Spinal cord (tissue), 10 donors: Measurements from ENCODE around the gene VKORC1. TPM values are rescaled to one million over a fixed set of nuclear protein-coding genes. Genes with fewer than 3 reads are reported as not detected.

Experiments used
- DNase-seq, 6 donors: peaks; one replicate each; pipeline versions ENCODE4 v3.0.0 to v3.0.0-alpha.2; 2013 to 2015; ENCODE audit warnings: low spot score in 6 of 6, low read depth in 4 of 6
- H3K27ac ChIP-seq: one replicate; pipeline ENCODE4 v1.5.1; 2013; ENCODE audit warnings: low read depth, low read length, control low read depth
- H3K27me3 ChIP-seq: one replicate; pipeline ENCODE4 v1.6.1; 2013; ENCODE audit warnings: low read length; ENCODE audit not compliant: control insufficient read depth, insufficient read depth
- H3K36me3 ChIP-seq: one replicate; pipeline ENCODE4 v1.6.1; 2013; ENCODE audit warnings: low read length; ENCODE audit not compliant: control insufficient read depth, insufficient read depth
- H3K4me1 ChIP-seq: one replicate; pipeline ENCODE4 v1.6.1; 2013; ENCODE audit warnings: low read length; ENCODE audit not compliant: control insufficient read depth, insufficient read depth
- H3K4me3 ChIP-seq: one replicate; pipeline ENCODE4 v1.5.1; 2013; ENCODE audit warnings: low read depth, low read length, control low read depth
- H3K9me3 ChIP-seq: one replicate; pipeline ENCODE4 v1.6.1; 2013; ENCODE audit warnings: low read length; ENCODE audit not compliant: control insufficient read depth, insufficient read depth
- WGBS: methylation state at CpG from one replicate; pipeline ENCODE4 v1.1.5; 2013; ENCODE audit warnings: missing lambda C conversion rate; ENCODE audit not compliant: insufficient coverage; 5-methylcytosine and 5-hydroxymethylcytosine counted together
- polyA plus RNA-seq, 2 donors: library from polyadenylated mRNA; unstranded; fragments of 120-200 nt; gene quantifications; one replicate each; pipeline ENCODE4 v1.2.1, GENCODE V29; 2013; ENCODE audit not compliant: insufficient read length in 2 of 2
- total RNA-seq, 2 donors: library from RNA; depleted of rRNA in 1 of 2; stranded (reverse); fragments of 120-200 nt in 1 of 2; fragments of >200 nt in 1 of 2; gene quantifications; one replicate each; pipeline versions ENCODE4 v1.2.3 to v1.2.4, GENCODE V29; 2013 to 2014
- donor health status: healthy.

Gene VKORC1
- total and polyA plus RNA-seq, 4 donors = 60.0 to 111 (median 86.8) TPM

DNA sequence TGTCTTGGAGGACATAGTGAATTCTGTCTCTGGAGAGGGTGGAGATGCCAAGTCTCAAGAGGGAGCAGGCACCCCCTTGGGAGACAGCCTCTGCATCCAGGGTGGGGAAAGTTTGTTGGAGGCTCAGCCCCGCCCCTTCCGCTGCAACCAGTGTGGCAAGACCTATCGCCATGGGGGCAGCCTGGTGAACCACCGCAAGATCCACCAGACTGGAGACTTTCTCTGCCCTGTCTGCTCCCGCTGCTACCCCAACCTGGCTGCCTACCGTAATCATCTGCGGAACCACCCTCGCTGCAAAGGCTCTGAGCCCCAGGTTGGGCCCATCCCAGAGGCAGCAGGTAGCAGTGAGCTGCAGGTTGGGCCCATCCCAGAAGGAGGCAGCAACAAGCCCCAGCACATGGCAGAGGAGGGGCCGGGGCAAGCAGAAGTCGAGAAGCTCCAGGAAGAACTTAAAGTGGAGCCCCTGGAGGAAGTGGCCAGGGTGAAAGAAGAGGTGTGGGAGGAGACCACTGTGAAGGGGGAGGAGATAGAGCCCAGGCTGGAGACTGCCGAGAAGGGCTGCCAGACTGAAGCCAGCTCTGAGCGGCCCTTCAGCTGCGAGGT, 15.2 kb downstream of the VKORC1 start:
- peaks cover 88% of the 10 kb centered on the region for H3K36me3 ChIP-seq
- no peak overlapping the region for H3K4me3 ChIP-seq
- DNase-seq = no peak
- WGBS = 86% methylated on average over 13 of the region's 13 CpGs
- H3K27ac ChIP-seq = no peak overlapping the region
- no peaks in the 10 kb centered on the region for H3K9me3 ChIP-seq
- H3K4me1 ChIP-seq = peaks cover 27% of the 10 kb centered on the region
- H3K27me3 ChIP-seq = no peaks in the 10 kb centered on the region

DNA sequence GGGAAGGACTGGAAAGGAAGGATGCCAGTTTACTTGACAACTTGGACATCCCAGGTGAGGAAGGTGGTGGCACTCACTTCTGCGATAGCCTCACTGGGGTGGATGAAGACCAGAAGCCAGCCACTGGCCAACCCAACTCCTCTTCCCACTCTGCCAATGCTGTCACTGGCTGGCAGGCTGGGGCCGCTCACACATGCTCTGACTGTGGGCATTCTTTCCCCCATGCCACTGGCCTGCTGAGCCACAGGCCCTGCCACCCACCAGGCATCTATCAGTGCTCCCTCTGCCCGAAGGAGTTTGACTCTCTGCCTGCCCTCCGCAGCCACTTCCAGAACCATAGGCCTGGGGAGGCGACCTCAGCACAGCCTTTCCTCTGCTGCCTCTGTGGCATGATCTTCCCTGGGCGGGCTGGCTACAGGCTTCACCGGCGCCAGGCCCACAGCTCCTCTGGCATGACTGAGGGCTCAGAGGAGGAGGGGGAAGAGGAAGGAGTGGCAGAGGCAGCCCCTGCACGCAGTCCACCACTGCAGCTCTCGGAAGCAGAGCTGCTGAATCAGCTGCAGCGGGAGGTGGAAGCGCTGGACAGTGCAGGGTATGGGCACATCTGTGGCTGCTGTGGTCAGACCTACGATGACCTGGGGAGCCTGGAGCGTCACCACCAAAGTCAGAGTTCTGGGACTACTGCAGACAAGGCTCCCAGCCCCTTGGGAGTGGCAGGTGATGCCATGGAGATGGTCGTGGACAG, 15.8 kb downstream of the VKORC1 start:
- Histone ChIP-seq H3K27me3 (no peaks in the 10 kb centered on the region), H3K4me3 (no peak overlapping the region), H3K4me1 (peaks cover 29% of the 10 kb centered on the region), H3K36me3 (peaks cover 82% of the 10 kb centered on the region), H3K27ac (no peak overlapping the region), H3K9me3 (no peaks in the 10 kb centered on the region)
- DNase-seq = no peak
- WGBS = 94% methylated on average over 15 of the region's 15 CpGs

GRCh38 chr16:31077592-31078396, 16.8 kb downstream of the VKORC1 start:
- WGBS = 93% methylated on average over 30 of the region's 30 CpGs
- Histone ChIP-seq H3K9me3 (no peaks in the 10 kb centered on the region), H3K27me3 (no peaks in the 10 kb centered on the region)

DNA sequence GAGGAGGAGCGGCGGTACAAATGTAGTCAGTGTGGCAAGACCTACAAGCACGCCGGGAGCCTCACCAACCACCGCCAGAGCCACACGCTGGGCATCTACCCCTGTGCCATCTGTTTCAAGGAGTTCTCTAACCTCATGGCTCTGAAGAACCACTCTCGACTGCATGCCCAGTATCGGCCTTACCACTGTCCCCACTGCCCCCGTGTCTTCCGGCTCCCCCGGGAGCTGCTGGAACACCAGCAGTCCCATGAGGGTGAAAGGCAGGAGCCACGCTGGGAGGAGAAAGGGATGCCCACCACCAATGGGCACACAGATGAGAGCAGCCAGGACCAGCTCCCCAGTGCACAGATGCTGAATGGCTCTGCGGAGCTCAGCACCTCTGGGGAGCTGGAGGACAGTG, 17.6 kb downstream of the VKORC1 start:
- Histone ChIP-seq H3K4me1 (peaks cover 33% of the 10 kb centered on the region), H3K36me3 (peaks cover 64% of the 10 kb centered on the region), H3K9me3 (no peaks in the 10 kb centered on the region), H3K27ac (no peak overlapping the region), H3K4me3 (no peak overlapping the region), H3K27me3 (no peaks in the 10 kb centered on the region)
- DNase-seq = no peak
- WGBS = 94% methylated on average over 13 of the region's 13 CpGs

More at GRCh38 chr16:31077592-31078396, 16.8 kb downstream of the VKORC1 start:
- H3K36me3 ChIP-seq = peaks cover 72% of the 10 kb centered on the region
- no peak overlapping the region for H3K4me3 ChIP-seq
- H3K27ac ChIP-seq = no peak overlapping the region
- peaks cover 32% of the 10 kb centered on the region for H3K4me1 ChIP-seq
- DNase-seq = no peak

GRCh38 chr16:31076319-31076718, 18.3 kb downstream of the VKORC1 start:
- Histone ChIP-seq H3K9me3 (no peaks in the 10 kb centered on the region), H3K36me3 (peaks cover 57% of the 10 kb centered on the region), H3K27me3 (no peaks in the 10 kb centered on the region), H3K27ac (no peak overlapping the region), H3K4me3 (no peak overlapping the region), H3K4me1 (peaks cover 31% of the 10 kb centered on the region)
- no peak for DNase-seq
- 71% methylated on average over 16 of the region's 16 CpGs for WGBS

- Histone ChIP-seq H3K36me3 (peaks cover 42% of the 10 kb centered on the region), H3K27ac (peak overlapping the region; percentile 97), H3K4me3 (peak overlapping the region; percentile 96), H3K27me3 (no peaks in the 10 kb centered on the region), H3K9me3 (no peaks in the 10 kb centered on the region), H3K4me1 (peaks cover 27% of the 10 kb centered on the region)
- no peak for DNase-seq
- 2% methylated on average over 5 of the region's 7 CpGs for WGBS
Measured at GRCh38 chr16:31074814-31075183, 19.8 kb downstream of the VKORC1 start.

DNA sequence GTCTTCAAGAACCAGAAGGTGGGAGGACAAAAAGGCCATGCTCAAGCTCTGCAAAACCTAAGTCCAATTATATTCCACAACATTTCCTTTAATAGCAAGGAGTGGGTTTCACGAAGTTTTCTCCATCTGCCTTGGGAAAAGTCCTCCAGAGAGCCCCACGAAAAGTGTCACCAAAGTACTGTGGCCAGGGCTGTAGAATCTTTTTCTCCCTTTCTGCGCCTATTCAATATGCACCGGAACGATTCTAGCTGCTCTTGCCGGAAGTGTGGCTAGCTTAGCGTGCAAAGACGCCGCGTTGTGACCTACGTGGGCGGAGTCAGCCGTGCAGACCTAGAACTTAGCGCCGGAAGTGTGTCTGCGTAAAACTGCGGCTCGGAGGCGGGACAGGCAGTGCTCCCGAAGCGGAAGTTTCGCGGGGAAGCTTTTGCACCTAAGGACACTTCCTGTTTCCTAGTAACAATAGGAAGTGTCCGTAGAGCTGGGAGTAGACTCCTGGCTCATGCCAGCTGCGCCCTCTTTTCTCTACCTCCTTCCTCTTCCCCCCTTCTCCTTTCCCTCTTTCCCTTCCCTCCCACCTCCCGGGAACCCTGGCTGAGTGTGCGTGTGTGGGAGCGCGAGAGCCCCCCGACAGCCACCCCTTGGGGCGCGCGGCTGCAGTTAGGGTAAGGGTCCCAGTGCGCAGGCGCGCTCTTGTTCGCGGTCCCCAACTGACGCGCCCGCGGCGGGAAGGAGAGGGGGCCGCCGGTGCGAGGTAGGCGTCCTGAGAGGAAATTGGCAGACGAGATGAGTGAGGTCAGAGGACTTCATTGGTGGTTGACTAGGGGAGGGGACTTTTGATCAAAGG, 20.4 kb downstream of the VKORC1 start, which contains the start of the genes ZNF646 and ZNF668:
ZNF646 (plus strand) TSS at position 453 of the 844 bp plus-strand sequence. CDS start 1,903 bp downstream, outside the sequence.
ZNF668 (minus strand) TSS at position 271 of the 844 bp plus-strand sequence. CDS start 9,781 bp downstream, outside the sequence.
- H3K4me3 ChIP-seq = peak within 1 kb of the TSS; percentile 96
- peaks cover 27% of the 10 kb centered on the region for H3K4me1 ChIP-seq
- H3K36me3 ChIP-seq = peaks cover 36% of the 10 kb centered on the region
- peak; percentile 93 to 100 (median 98) for DNase-seq
- peak within 1 kb of the TSS; percentile 97 for H3K27ac ChIP-seq
- H3K9me3 ChIP-seq = no peaks in the 10 kb centered on the region
- 0% methylated on average over 44 of the region's 48 CpGs for WGBS
- no peaks in the 10 kb centered on the region for H3K27me3 ChIP-seq

GRCh38 chr16:31073142-31073969, 21.2 kb downstream of the VKORC1 start:
- H3K9me3 ChIP-seq = no peaks in the 10 kb centered on the region
- H3K4me3 ChIP-seq = peak overlapping the region; percentile 96
- peaks cover 27% of the 10 kb centered on the region for H3K4me1 ChIP-seq
- no peaks in the 10 kb centered on the region for H3K27me3 ChIP-seq
- WGBS = under 1% methylated on average over 83 of the region's 83 CpGs
- H3K27ac ChIP-seq = peak overlapping the region; percentile 97
- peak; percentile 85 to 98 (median 92) for DNase-seq
- H3K36me3 ChIP-seq = peaks cover 27% of the 10 kb centered on the region
